GM19372 (cell line): ENCODE results near the gene PRDM16.

Experiments
- ATAC-seq: cut with Tn5 transposase; IDR thresholded peaks from one replicate; pipeline ENCODE4 v1.9.1; 2021; ENCODE audit warnings: mild to moderate bottlenecking, low read depth, moderate library complexity; ENCODE audit not compliant: unreplicated experiment

PRDM16 gene

GRCh38 chr1:3031401-3032221 is 37.4 kb upstream of the PRDM16 start:
- ATAC-seq: no peak

GRCh38 chr1:3032371-3033039 is 36.5 kb upstream of the PRDM16 start:
- no peak for ATAC-seq

- no peak for ATAC-seq
Measured at GRCh38 chr1:3033040-3033789, 35.8 kb upstream of the PRDM16 start.

GRCh38 chr1:3033790-3034090 is 35.3 kb upstream of the PRDM16 start:
- no peak for ATAC-seq

GRCh38 chr1:3034162-3034561 is 34.8 kb upstream of the PRDM16 start:
- no peak for ATAC-seq

- ATAC-seq: no peak
Measured at GRCh38 chr1:3034728-3035562, 34.1 kb upstream of the PRDM16 start.

- no peak for ATAC-seq
Measured at GRCh38 chr1:3035563-3036446, 33.2 kb upstream of the PRDM16 start.

GRCh38 chr1:3036447-3037280 is 32.3 kb upstream of the PRDM16 start:
- no peak for ATAC-seq

GRCh38 chr1:3037281-3038040 is 31.5 kb upstream of the PRDM16 start:
- ATAC-seq: no peak

GRCh38 chr1:3038113-3038551 is 30.9 kb upstream of the PRDM16 start:
- ATAC-seq: no peak

GRCh38 chr1:3038571-3039181 is 30.3 kb upstream of the PRDM16 start:
- no peak for ATAC-seq

GRCh38 chr1:3040004-3040403 is 29.0 kb upstream of the PRDM16 start:
- no peak for ATAC-seq

GRCh38 chr1:3042481-3042880 is 26.5 kb upstream of the PRDM16 start:
- no peak for ATAC-seq

GRCh38 chr1:3049164-3049563 is 19.8 kb upstream of the PRDM16 start:
- ATAC-seq: no peak

- ATAC-seq: no peak
Measured at GRCh38 chr1:3049905-3050304, 19.1 kb upstream of the PRDM16 start.

GRCh38 chr1:3050603-3051002 is 18.4 kb upstream of the PRDM16 start:
- ATAC-seq: no peak
